ENCODE data around the gene HBB. TPM values are rescaled to one million over a fixed set of nuclear protein-coding genes. Genes with fewer than 3 reads are reported as not detected.

The HBB gene
- total RNA-seq, 1 experiment from 2014 or later: not detected

GRCh38 chr11:5196731-5197130 is 30.1 kb downstream of the HBB start:
- DNase-seq: no peak
- Histone ChIP-seq H4K5ac (ENCODE audit: insufficient read length, low read depth, low read length) (no peak overlapping the region), H3K4me2 (ENCODE audit: insufficient read depth, insufficient read length, low read length) (no peak overlapping the region), H4K20me1 (ENCODE audit: control insufficient read depth, insufficient read depth, insufficient read length) (no peaks in the 10 kb centered on the region), H4K8ac (replicated peaks; ENCODE audit: insufficient read length, low read depth, low read length) (no peak overlapping the region), H3K79me1 (ENCODE audit: insufficient read depth, low read depth, low read length, poor library complexity, severe bottlenecking) (no peaks in the 10 kb centered on the region), H2BK20ac (ENCODE audit: low read depth, low read length, poor library complexity, severe bottlenecking) (no peak overlapping the region), H2BK120ac (ENCODE audit: low read depth, low read length, poor library complexity, severe bottlenecking) (no peak overlapping the region), H2AK5ac (ENCODE audit: insufficient read length, low read length) (no peak overlapping the region), H2BK5ac (ENCODE audit: insufficient read length, low read length) (no peak overlapping the region), H3K23ac (ENCODE audit: insufficient read length, low read depth, low read length) (no peak overlapping the region), H3K79me2 (ENCODE audit: insufficient read depth, low read length) (no peaks in the 10 kb centered on the region), H2BK15ac (ENCODE audit: low read depth, low read length) (no peak overlapping the region), H4K91ac (ENCODE audit: insufficient read length, low read depth, low read length) (no peak overlapping the region), H3K14ac (ENCODE audit: insufficient read depth, low read length) (no peak overlapping the region), H3K18ac (ENCODE audit: insufficient read length, low read depth, low read length) (no peak overlapping the region), H3K4ac (ENCODE audit: low read depth, low read length) (no peak overlapping the region), H2AFZ (ENCODE audit: low read length) (no peak overlapping the region), H3T11ph (ENCODE audit: low read length) (no peak overlapping the region), H2BK12ac (ENCODE audit: insufficient read length, low read depth, low read length) (no peak overlapping the region), H3K27ac (ENCODE audit: insufficient read length, low read depth, low read length) (no peak overlapping the region), H3K4me1 (ENCODE audit: insufficient read depth, low read length) (no peaks in the 10 kb centered on the region), H3K27me3 (ENCODE audit: insufficient read depth, low read length) (no peaks in the 10 kb centered on the region), H3K9me3 (ENCODE audit: control insufficient read depth, low read depth, low read length) (no peaks in the 10 kb centered on the region), H3K56ac (ENCODE audit: insufficient read length, low read depth, low read length) (no peak overlapping the region), H3K23me2 (ENCODE audit: insufficient read length, low read depth, low read length, poor library complexity, severe bottlenecking) (no peaks in the 10 kb centered on the region), H3K9ac (ENCODE audit: extremely low read depth, insufficient read length, low read length) (no peak overlapping the region)
- no peak overlapping the region for H3K4me3 Mint-ChIP-seq
- TF ChIP-seq CTCF (conservative IDR thresholded peaks at IDR 0.05): no peak
- H3K36me3 Mint-ChIP-seq (ENCODE audit: insufficient read depth in 1 of 3, low read depth in 3 of 3): no peaks in the 10 kb centered on the region; a peak in 1 of 7 replicates
- no CpG with 5 or more reads among the region's 3 CpGs for WGBS (ENCODE audit: extremely low coverage, insufficient read length, low lambda C conversion rate)
- H3K27ac Mint-ChIP-seq: peak overlapping the region in 1 of 3 experiments; percentile 48; a peak in 1 of 7 replicates
- peaks cover 5 to 7% of the 10 kb centered on the region in 2 experiments; a peak in 3 of 5 replicates for H3K9me3 Mint-ChIP-seq
- no peaks in the 10 kb centered on the region for H3K27me3 Mint-ChIP-seq (ENCODE audit: low read depth)
- peaks cover 0 to 3% of the 10 kb centered on the region in 2 experiments; a peak in 3 of 4 replicates for H3K4me1 Mint-ChIP-seq

Measured in H9 (cell line).